Left lobe of liver (tissue), 2 donors: ENCODE results near the gene ZNRF3. TPM values are rescaled to one million over a fixed set of nuclear protein-coding genes. Genes with fewer than 3 reads are reported as not detected.
A peak's percentile ranks its signal among the peaks of the same experiment; 100 is the strongest.

Experiments used
- ATAC-seq: fragments of 200-7000 bp; cut with Tn5 transposase; one replicate; pipeline ENCODE4 v1.9.1; 2020; ENCODE audit warnings: mild to moderate bottlenecking, moderate library complexity
- DNase-seq: peaks from one replicate; pipeline ENCODE4 v3.0.0-alpha.2; 2020; ENCODE audit warnings: low spot score
- total RNA-seq: library from RNA; stranded (reverse); gene quantifications from one replicate; pipeline ENCODE4 v1.2.1, GENCODE V29; 2021
- donor health status: DM: no; HTN: no; CAD: no; lungs with moderate emphysema.
- donor health status: DM: no; HTN: yes; CAD: no.

ZNRF3 gene
- total RNA-seq, 1 donor from 2014 or later, result 7.3 TPM

DNA sequence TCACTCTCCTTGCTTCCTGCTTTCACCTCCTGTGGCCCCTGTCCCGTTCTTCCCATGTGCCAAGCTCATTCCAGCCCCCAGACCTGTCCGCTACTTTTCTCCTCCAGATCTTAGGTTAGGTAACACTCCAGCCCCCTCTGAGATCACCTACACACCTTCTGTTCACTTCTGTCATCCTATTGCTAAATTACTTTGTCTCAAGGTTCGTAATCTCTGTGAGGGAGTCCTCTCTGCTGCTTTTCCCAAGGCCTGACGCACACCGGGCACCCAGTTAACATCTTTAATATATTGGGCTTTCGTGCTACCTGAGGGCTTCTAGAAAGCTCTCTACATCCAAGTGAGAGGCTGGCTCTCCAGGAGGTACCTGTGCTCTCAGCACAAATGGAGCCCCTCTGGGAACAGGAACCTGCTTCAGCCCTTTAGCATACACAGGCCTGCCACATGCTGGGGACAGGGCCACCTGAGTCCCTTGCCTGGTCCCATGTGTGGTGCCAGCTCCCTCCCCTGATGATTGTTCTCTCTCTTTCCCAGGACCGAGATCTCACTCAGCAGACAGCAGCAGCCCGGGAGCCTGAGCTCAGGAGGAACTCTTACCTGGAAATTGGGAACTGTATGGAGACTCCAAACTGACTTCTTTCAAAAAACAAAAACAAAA lies 169.8 kb downstream of the ZNRF3 start:
- no peak for DNase-seq
- no peak for ATAC-seq

DNA sequence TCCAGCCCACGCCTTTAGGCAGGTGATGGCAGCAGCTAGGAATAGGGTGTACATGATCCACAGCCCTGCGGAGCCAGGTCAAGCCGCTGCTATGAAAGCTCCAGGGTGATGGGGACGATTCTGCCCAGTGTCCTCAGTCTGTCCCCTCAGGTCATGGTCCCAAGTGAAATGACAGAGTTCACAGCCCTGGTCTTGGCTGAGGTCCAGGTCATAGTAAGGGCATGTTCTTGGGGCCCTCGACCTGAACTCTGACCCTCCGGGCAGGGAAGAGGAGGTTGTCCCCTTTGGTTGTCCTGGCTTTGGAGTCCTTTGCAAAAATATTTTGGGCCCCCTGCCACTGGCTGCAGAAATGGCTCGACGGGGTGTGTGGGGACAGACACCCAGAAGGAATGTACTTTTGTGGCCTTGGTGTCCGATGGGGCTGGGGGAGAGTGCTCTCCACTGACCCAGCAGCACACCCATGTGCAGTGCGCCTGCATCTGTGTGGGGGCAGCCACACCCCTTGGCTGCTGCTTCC lies 170.9 kb downstream of the ZNRF3 start:
- DNase-seq (peak; percentile 82), ATAC-seq (peak; percentile 81)

DNA sequence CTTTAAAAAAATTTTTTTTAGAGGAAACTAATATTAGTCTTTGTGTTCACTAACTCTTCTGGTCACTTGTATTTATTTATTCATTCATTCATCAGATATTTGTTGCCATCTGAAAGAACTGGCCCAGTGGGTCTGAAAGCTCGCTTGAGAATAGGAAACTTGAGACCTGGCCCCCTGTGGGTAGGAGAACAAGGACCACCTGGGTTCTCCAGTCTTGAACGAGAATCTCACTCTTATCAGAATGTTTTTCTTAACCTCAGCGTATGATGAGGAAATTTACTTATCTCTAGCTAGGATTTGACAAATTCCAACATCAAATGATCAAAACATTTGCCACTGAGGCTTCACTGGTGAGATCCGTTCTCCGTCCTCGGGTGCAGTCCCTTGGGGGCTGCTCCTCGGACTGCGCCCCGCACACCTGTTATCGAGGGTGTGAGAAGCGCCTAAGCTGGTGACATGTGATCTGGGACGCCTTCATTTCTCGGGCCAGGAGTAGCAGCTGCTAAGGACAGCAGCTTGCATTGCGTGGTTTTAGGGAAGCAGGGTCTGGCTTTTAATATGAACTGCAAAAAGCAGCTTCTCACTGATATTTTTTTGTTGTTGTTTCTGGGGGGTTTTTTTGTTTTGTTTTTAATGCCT lies 171.9 kb downstream of the ZNRF3 start:
- no peak for ATAC-seq
- no peak for DNase-seq

DNA sequence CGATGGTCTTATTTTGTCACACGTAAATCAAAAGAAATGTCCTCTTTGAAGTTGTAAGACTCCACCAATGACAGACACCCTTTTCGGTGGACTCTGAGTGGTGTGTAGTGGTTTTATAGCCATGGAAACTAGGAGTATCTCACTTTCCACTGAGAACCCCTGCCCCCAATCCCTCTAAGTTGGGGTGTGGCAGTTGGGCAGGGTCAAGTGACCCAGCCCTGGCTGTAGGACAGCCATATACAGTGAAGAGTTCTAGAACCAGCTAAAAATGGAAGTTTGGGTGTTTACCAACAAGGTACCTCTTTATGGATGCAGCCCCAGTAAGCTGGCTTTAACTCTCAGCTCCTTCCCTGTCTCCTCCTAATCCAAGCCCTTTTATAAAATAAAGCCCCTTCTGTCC lies 173.1 kb downstream of the ZNRF3 start:
- ATAC-seq (no peak), DNase-seq (no peak)

DNA sequence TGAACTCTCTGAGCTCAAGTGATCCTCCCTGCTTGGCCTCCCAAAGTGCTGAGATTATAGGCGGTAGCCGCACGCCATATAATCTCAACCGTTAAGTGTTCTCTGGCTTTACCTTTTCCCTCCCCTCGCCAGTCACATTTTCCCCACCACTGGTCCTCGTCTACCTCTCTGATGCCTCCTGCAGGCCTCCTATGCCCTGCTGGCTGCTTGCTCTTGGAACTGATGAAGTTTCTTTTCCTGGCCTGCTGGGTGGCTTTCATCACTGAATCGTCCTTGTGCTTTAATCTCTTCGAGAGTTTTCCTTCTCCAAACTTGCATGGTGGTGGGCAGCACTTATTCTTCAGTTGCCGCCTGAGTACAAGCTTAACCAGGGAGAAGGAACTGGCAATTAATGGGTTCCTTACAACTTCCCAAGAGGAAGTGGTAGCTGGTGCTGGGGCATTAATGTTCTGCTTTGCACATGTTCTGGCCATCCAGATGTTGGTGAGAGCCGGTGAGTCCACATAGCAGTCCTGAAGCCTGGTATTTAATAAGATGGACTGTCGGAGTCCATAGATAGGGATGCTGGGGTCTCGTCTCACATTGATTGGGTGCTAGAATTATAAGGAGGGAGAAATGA lies 177.0 kb downstream of the ZNRF3 start:
- no peak for ATAC-seq
- no peak for DNase-seq

DNA sequence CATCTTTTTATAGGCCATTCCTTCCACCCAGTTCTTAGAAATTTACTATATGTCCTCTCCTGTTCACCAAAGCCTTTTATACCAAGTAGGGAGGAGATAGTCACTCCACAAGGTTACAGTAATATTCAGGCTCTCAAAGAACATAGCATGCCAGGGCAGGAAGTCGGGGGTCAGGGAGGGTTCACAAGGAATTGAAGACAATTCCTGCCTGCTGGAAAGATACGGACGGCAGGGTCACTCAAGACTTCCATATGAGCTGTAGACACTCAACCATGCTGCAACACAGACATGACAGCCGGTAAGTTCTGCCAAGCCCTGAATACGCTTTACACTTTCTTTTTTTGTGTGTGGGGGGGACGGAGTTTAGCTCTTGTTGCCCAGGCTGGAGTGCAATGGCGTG lies 177.6 kb downstream of the ZNRF3 start:
- ATAC-seq (peak; percentile 47), DNase-seq (no peak)

DNA sequence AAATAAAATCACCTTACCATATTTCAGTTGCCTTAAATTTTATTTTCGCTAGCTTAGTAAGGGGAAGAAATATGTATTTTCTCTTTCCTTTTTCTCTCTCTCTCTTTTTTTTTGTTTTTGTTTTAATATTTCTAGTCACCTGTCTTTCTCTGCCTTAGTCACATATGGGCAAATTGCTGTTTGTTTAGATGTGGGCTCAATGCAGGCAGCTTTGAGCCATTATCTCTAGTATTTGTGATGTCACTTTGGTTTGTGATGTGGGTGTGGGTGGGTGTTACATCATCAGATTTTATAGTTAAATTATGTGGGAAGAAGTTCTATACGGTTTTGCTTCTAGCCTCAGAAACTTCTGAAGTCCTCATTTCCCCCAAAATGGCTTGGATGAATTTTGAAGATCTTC lies 178.4 kb downstream of the ZNRF3 start, which contains the start of gene C22orf31:
Gene C22orf31, minus strand, starts transcription at position 59 of the 400 bp plus-strand sequence. Its CDS starts 39 bp downstream, at position 20.
- DNase-seq (no peak), ATAC-seq (no peak)

DNA sequence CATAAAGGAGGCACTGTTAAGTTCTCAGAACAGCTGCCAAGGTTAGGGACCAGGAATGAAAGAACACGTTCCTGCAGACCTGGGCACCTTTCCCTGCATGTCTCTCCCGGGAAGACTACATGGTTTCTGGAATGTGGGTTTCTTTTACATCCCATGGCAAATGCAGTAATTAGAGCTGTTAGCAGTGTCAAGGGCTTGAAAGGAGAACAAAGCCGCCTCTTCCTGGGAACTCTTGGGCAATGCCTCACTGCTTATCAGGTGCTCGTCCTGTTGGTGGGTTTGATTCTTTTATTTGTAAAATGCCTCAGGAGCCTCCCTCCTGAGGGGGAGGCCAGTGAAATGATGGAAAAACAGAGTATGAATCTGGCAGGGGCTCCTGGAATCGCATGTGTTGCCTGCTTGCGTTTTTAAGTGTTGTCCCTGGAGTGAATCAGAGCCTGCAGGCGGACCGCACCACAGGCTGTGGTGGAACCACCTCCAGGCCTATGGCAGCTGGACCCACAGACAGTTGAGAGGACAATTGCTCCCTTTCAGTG lies 179.0 kb downstream of the ZNRF3 start:
- no peak for ATAC-seq
- DNase-seq, result no peak

DNA sequence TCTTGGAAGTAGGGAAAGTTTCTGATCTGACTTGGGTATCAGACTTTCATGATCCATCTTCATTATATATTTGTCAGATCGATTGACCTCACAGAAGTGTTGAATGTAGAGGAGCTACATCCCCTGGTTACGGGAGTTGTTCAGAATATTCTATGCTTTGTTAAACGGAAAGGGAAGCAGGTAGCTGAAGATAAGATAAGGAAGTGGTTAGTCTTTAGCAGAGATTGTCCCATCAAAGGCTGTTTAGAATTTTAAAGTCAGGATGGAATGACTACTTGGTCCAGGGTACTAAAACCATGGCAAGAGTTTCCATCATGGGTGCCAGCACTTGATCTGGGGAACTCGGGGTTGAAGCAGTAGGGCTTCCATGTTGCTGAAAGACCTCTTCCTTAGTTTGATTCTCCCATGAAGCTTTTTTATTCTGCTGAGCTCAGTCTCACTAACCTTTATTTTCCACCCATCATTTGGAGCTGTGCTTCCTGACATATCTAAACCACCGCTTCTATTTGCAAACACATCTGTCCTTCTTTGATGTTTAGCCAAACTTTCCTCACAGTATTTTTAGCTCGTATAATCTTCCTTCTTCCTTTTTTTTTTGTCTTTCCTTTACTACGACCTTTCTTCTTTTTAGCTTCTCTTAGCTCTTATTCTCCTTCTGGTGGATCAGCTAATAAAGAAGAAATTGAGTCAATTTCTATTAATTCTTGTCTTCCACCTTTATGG lies 182.3 kb downstream of the ZNRF3 start:
- no peak for ATAC-seq
- DNase-seq, result no peak

DNA sequence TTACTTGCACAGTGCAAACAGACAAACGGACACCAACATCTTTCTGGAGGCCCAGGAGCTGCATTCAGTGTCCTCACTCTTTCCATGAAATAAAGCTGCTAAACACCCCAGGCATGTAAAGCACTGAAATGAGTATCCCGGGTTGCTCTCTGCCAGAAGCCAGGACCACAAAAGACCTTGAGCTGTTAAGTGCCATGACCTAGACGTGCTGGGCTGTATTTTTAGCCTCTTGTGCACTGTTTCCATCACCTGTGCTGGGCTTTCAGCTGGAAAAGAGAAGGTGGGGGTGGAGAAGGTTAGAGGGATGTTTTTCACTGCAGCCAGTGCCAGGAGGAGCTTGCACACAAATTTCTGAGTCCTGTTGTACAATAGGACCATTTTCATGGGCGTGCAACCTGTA lies 186.1 kb downstream of the ZNRF3 start:
- DNase-seq, result no peak
- no peak for ATAC-seq

DNA sequence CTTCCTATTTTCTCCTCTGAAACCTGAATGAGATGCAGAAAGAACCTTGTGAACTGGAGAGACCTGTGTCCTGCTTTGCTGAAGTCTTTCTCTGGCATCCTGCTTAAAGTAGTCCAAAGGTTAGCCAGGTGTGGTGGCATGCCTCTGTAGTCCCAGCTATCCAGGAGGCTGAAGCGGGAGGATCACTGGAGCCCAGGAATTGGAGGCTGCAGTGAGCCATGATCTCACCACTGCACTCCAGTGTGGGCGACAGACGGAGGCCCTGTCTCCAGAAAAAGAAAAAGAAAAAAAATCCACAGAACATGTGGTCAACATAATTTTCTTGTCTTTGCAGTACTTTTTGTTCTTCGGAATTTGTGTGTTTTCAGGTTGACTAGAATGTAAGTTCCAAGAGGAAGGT lies 187.1 kb downstream of the ZNRF3 start:
- no peak for ATAC-seq
- DNase-seq, result no peak

DNA sequence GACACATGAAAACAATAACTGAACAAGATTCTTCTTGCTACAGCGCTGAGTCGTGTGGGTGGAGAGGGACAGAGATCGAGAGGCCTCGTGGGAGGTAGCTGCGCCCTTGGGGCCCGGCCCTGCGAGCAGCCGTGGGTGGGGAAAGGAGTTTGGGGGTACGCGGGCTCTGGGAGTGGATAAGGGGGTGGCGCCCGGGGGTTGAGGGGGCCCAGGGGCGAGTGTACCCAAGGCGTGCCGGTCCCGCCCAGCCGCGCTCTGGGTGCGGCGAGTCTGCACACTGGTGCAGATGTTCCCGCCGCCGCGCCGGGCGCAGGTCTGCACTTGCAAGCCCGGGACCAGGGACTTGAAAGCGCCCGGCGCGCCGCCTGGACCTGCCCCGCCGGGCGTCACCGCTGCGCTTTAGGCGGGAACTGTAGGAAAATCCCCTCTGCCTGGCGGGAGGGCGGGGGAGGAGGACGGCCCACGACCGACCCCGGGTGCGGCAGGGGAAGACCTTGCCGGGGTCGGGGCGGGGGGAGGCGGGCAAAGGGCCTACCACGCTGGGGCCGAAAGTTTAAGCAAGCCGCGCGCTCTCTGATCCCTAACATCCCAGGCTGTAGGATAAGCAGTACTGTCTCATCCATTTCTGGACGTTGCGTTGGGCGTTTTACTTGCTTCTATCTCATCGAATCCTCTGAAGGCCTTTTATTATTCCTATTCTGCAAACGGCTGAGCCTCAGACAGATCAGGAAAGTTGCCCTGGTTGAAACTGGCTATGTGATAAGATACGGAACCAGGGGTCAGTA lies 188.1 kb downstream of the ZNRF3 start:
- ATAC-seq (peak; percentile 39), DNase-seq (peak; percentile 68)

DNA sequence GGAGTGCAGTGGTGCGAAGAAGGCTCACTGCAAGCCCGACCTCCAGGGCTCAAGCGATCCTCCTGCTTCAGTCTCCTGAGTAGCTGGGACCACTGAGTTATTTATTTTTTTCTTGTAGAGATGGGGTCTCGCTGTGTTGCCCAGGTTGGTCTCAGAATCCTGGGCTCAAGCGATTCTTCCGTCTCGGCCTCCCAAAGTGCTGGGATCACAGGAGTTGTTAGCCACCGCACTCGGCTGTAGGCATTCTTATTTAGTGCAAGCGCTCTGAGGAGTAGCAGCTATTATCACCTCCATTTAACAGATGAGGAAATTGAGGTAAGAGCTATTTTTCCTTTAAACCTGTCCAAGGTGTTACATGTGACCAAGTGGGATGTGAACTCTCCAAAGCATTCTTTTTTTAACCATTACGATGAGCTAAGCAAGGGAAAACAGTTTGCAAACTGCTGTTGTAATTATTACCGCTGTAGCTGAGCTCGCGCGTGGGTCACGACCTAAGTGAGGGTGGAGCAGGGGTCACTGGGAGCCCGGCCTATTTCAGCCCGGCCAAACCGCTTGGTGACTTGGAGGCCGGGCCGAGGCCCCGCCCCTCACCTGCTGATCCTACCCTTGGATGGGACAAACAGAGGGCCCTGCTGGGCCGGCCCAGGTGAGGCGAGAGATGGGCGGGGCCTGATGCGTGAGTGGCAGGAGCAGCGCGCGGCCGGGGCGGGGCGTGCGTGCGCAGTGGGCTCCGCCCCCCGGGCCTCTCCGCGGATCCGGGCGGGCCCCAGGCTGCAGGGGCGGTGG lies 189.0 kb downstream of the ZNRF3 start:
- peak; percentile 92 for ATAC-seq
- DNase-seq, result peak; percentile 99

DNA sequence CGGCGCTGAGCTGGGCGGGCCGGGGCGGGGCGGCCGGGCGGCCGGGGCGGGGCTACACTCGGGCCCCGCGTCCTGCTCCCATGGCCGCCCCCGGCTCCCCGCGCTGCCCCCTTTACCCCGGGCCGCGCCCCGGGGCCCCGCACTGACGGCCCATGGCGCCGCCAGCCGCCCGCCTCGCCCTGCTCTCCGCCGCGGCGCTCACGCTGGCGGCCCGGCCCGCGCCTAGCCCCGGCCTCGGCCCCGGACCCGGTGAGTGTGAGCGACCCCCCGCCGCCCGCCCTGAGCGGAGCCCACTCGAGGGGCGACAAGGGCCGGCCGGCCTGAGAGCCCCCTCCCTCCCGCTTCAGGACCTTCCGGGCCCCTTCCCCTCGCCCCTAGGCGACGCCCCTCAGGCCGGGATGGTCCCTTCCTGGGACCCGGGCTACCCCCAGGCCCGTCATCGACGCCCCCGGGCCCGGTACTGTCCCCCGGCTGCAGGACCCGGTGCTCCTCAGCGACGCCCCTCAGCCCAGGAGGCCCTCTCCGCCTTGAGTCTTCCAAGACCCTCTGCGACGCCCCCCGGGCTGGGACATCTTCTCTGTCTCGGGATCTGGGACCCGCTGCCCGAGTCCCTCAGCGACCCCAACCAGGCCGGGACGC lies 189.7 kb downstream of the ZNRF3 start, which contains the start of gene KREMEN1:
Gene KREMEN1, plus strand, starts transcription at position 57 of the 639 bp plus-strand sequence. Its CDS starts 96 bp downstream, at position 153.
- DNase-seq (peak; percentile 58), ATAC-seq (no peak)

DNA sequence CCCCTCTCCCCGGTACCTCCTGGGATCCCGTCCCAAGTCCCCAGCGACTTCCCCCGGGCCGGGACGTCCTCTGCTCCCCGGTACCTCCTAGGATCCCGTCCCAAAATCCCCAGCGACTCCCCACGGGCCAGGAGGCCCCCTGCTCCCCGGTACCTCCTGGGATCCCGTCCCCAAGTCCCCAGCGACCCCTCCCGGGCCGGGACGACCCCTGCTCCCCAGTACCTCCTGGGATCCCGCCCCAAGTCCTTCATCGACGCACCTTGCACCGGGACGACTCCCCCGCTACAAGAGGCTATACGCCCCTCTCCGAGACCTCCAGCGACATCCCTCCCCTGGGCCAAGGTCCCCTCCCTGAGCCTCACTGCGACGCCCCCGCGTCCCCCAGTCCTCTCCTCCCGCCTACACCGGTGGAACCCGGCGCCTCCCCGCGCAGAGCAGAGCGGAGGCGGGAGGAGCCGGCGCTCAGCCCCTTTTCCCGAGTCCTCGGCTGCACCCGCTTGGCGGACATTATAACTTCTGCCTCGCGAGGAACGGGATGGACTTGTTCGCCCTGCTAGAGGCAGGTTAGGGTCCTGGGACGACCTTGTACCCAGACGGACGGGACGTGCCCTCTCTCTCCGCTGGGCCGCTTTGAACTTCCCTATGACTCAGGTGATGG lies 190.4 kb downstream of the ZNRF3 start:
- DNase-seq (peak; percentile 62), ATAC-seq (peak; percentile 47)

DNA sequence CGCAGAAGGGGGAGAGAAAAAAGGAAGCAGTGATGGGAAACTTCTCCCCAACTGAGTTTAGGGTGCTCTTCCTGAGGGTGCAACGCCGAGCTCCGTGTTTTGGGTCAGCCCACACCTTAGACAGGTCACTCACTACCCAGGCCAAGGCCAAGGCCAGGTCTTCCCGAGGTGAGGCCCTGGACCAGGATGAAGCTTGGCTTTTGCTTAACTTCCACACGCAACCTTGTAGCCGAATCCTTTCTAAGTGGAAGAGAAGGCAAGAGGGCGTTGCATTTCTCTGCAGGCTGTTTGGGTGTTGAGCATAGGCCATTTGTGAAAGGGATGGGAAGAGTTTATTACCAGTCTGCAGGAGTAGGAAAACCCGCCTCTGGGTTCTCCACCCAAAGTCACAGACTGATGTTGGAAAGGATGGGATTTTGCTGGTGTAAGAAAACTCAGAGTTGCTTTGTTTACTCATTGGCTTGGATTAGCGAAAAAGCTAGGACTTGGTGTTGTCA lies 191.0 kb downstream of the ZNRF3 start:
- no peak for ATAC-seq

DNA sequence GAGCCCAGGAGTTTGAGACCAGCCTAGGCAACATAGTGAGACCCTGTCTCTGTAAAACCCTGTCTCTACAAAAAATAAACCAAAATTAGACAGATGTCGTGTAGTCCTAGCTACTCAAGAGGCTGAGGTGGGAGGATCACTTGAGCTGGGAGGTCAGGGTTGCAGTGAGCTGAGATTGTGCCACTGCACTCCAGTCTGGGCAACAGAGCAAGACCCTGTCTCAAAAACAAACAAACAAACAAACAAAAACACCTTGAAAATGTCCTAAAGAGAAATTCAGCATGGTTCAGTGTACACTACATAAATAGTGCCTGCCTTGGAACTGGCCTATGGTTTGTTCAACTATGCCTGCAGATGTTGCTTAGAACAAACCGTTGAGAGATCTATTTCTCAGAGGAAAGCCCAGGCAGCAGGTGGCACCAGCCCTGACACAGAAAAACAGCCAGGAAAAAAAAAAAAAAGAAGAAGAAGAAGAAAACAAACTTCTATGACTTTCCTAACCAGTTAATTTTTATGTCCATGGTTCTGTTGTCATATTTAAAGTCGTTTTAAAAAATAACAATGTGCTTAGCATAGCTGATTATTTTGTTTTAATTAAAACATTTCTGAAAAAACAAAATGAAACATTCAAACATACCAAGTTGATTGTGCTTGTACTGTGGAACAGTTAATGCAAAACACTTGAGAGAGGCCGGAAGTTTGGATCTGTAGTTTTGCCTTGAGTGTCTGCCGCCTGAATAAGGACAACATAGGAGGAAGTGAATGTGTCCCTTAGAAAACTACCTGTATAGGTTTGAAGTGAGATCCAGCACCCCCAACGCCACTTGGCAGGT lies 194.9 kb downstream of the ZNRF3 start:
- no peak for ATAC-seq
- no peak for DNase-seq

More for the DNA sequence above, 191.0 kb downstream of the ZNRF3 start:
- DNase-seq, result no peak
